Measurements from ENCODE around the gene PSPC1. TPM values are rescaled to one million over a fixed set of nuclear protein-coding genes. Genes with fewer than 3 reads are reported as not detected.
"Not testable (repeated sequence)": the region's sequence is repeated elsewhere in the genome, so short reads cannot be mapped to it uniquely, and the experiment has no call there.

PSPC1 gene
- total RNA-seq, 1 donor, result 104 TPM

DNA sequence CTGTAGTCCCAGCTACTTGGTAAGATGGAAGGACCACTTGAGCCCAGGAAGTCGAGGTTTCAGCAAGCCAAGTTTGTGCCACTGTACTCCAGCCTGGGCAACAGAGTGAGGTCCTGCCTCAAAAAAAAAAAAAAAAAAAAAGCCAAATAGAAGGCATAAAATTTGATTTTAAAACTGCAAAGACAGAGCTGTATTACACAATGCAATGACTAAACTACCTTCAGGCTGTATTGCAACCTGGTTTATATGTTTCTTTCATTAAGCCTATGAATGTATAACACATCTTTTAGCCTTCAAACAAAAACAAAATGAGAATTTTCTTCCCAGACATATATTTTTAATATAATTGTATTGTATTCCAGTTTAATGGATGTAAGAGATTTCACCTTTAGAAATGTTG, 73.7 kb downstream of the PSPC1 start:
- not testable (repeated sequence) for H3K4me1 ChIP-seq (ENCODE audit: insufficient read depth, low read length); H3K27me3 ChIP-seq (ENCODE audit: insufficient read depth, low read length); H3K9me3 ChIP-seq (ENCODE audit: low read depth, low read length); H3K4me3 ChIP-seq (ENCODE audit: low read length)

- H3K27me3 ChIP-seq (ENCODE audit: insufficient read depth, low read length); H3K9me3 ChIP-seq (ENCODE audit: low read depth, low read length); H3K4me1 ChIP-seq (ENCODE audit: insufficient read depth, low read length); H3K4me3 ChIP-seq (ENCODE audit: low read length): not testable (repeated sequence)
These were observed 78.5 kb downstream of the PSPC1 start for GRCh38 chr13:19704256-19704655.

- H3K4me3 ChIP-seq (ENCODE audit: low read length); H3K4me1 ChIP-seq (ENCODE audit: insufficient read depth, low read length); H3K27me3 ChIP-seq (ENCODE audit: insufficient read depth, low read length); H3K9me3 ChIP-seq (ENCODE audit: low read depth, low read length): not testable (repeated sequence)
These were observed 81.1 kb downstream of the PSPC1 start for GRCh38 chr13:19701619-19702018.

GRCh38 chr13:19700963-19701362, 81.8 kb downstream of the PSPC1 start:
- H3K4me1 ChIP-seq (ENCODE audit: insufficient read depth, low read length); H3K4me3 ChIP-seq (ENCODE audit: low read length); H3K27me3 ChIP-seq (ENCODE audit: insufficient read depth, low read length); H3K9me3 ChIP-seq (ENCODE audit: low read depth, low read length): not testable (repeated sequence)

DNA sequence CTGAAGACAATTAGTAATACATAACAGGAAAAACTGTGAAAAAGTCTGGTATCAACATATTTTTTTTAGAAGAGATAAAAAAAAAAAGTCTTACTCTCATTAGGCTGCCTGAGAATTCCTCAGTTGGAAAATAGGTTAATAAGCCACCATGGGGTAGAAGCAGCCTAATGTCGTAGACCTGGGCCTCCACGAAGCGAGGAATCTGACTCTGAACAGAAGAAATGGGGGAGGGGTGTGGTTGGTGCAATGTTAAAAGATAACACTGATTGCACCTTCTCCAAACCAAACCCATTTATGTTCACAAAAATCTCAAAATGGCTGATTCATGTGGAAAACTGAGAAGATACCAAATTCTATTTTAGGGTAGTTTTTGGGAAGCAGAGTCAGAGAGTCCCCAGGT, 86.9 kb downstream of the PSPC1 start:
- Histone ChIP-seq H3K4me3 (ENCODE audit: low read length) (no peak overlapping the region), H3K27me3 (ENCODE audit: insufficient read depth, low read length) (no peaks in the 10 kb centered on the region), H3K4me1 (ENCODE audit: insufficient read depth, low read length) (no peaks in the 10 kb centered on the region), H3K9me3 (ENCODE audit: low read depth, low read length) (no peaks in the 10 kb centered on the region)

DNA sequence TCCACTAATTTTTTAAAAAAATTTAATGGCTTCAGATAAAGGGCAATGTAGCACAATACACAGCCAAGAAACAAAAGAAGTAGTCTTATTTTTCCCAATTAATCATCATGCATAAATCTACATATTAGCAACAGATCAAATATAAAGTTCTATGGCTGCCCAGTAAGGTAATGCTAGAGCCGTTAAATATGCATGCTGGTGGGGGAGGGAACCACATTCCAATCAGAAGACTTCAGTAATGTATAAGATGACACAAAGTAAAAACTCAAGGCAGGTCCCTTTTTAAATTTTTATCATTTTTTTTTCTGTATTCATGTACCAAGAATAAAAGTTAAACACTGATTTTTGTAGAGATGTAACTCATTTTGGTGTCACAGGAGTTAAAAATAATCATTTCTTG, 87.3 kb downstream of the PSPC1 start:
- no peaks in the 10 kb centered on the region for H3K4me1 ChIP-seq (ENCODE audit: insufficient read depth, low read length)
- no peak overlapping the region for H3K4me3 ChIP-seq (ENCODE audit: low read length)
- H3K27me3 ChIP-seq (ENCODE audit: insufficient read depth, low read length), result no peaks in the 10 kb centered on the region
- H3K9me3 ChIP-seq (ENCODE audit: low read depth, low read length), result no peaks in the 10 kb centered on the region

DNA sequence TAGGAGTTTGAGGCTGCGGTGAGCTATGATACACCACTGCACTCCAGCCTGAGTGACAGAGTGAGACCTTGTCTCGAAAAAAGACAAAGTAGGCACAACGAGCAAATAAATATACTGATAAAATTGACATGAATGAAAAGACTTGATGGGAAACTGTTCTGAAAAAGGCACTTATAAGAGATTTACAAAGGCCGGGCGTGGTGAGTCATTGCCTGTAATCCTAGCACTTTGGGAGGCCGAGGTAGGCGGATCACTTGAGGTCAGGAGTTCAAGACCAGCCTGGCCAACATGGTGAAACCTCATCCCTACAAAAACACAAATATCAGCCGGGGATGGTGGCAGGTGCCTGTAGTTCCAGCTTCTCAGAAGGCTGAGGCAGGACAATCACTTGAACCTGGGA, 91.3 kb downstream of the PSPC1 start:
- not testable (repeated sequence) for H3K4me3 ChIP-seq (ENCODE audit: low read length); H3K9me3 ChIP-seq (ENCODE audit: low read depth, low read length); H3K27me3 ChIP-seq (ENCODE audit: insufficient read depth, low read length); H3K4me1 ChIP-seq (ENCODE audit: insufficient read depth, low read length)

GRCh38 chr13:19685437-19685836, 97.3 kb downstream of the PSPC1 start:
- Histone ChIP-seq H3K4me1 (ENCODE audit: insufficient read depth, low read length) (peaks cover 3% of the 10 kb centered on the region), H3K9me3 (ENCODE audit: low read depth, low read length) (no peaks in the 10 kb centered on the region), H3K27me3 (ENCODE audit: insufficient read depth, low read length) (no peaks in the 10 kb centered on the region), H3K4me3 (ENCODE audit: low read length) (no peak overlapping the region)

DNA sequence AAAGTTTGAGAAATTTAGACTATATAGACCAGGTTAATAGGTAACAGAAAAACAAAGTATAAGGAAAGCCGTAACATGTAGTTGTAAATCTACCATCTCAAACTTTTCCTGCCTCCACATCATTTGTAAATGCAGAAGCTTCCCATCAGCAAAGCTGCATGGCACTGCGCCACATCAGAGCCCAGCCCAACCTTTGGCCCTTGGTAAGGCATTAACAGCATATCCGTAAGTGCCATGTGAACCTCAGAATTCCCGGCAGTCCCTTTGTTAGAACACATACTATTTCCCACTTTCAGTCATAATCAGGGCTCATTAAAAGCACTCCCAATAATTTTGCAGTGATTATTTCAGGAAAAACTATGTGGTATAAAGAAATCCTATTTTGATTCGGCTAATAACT, 97.7 kb downstream of the PSPC1 start:
- H3K4me3 ChIP-seq (ENCODE audit: low read length), result no peak overlapping the region

GRCh38 chr13:19681517-19681916, 101.2 kb downstream of the PSPC1 start:
- H3K27me3 ChIP-seq (ENCODE audit: insufficient read depth, low read length), result no peaks in the 10 kb centered on the region
- H3K4me1 ChIP-seq (ENCODE audit: insufficient read depth, low read length), result peaks cover 3% of the 10 kb centered on the region
- no peaks in the 10 kb centered on the region for H3K9me3 ChIP-seq (ENCODE audit: low read depth, low read length)
- no peak overlapping the region for H3K4me3 ChIP-seq (ENCODE audit: low read length)

More for the DNA sequence above, 97.7 kb downstream of the PSPC1 start:
- H3K9me3 ChIP-seq (ENCODE audit: low read depth, low read length), result no peaks in the 10 kb centered on the region
- peaks cover 3% of the 10 kb centered on the region for H3K4me1 ChIP-seq (ENCODE audit: insufficient read depth, low read length)
- H3K27me3 ChIP-seq (ENCODE audit: insufficient read depth, low read length), result no peaks in the 10 kb centered on the region

DNA sequence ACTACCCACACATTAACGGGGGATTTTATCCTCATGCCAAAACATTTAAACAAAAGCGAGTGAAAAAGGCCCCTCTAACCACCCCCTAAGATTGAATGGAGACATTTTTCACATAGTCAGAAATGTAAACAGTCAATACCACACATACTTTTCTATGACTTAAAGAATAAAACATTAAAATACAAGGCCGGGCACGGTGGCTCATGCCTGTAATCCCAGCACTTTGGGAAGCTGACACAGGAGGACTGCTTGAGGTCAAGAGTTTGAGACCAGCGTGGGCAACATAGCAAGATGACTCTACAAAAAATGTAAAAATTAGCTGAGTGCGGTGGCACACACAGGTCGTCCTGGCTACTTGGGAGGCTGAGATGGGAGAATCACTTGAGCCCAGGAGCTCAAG, 102.0 kb downstream of the PSPC1 start:
- H3K4me1 ChIP-seq (ENCODE audit: insufficient read depth, low read length), result peaks cover 3% of the 10 kb centered on the region
- H3K4me3 ChIP-seq (ENCODE audit: low read length), result no peak overlapping the region
- H3K9me3 ChIP-seq (ENCODE audit: low read depth, low read length), result no peaks in the 10 kb centered on the region
- H3K27me3 ChIP-seq (ENCODE audit: insufficient read depth, low read length), result no peaks in the 10 kb centered on the region

DNA sequence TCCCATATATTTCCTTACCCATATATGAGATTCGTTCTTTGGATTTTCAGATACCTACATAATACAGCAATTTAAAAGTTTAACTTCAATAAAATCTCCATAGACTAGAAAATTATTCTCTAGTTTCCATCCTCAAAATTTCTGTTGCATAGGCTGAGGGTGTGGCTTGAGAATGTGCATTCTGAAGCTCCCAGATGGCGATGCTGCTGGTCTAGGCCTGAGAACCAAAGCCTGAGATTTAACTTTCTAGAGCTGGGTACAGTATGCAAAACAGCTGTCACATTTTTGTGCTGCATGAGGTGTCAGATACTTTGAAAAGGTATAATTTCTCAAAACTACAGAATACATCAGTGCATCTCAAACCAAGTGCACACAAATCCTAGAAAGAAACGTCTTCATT, 106.6 kb downstream of the PSPC1 start:
- H3K27me3 ChIP-seq (ENCODE audit: insufficient read depth, low read length), result no peaks in the 10 kb centered on the region
- H3K9me3 ChIP-seq (ENCODE audit: low read depth, low read length), result no peaks in the 10 kb centered on the region
- H3K4me1 ChIP-seq (ENCODE audit: insufficient read depth, low read length), result no peaks in the 10 kb centered on the region
- no peak overlapping the region for H3K4me3 ChIP-seq (ENCODE audit: low read length)

GRCh38 chr13:19674898-19675297, 107.8 kb downstream of the PSPC1 start:
- H3K4me3 ChIP-seq (ENCODE audit: low read length), result no peak overlapping the region
- H3K27me3 ChIP-seq (ENCODE audit: insufficient read depth, low read length), result no peaks in the 10 kb centered on the region
- no peaks in the 10 kb centered on the region for H3K9me3 ChIP-seq (ENCODE audit: low read depth, low read length)
- no peaks in the 10 kb centered on the region for H3K4me1 ChIP-seq (ENCODE audit: insufficient read depth, low read length)

GRCh38 chr13:19673473-19674430, 109.0 kb downstream of the PSPC1 start:
- no peaks in the 10 kb centered on the region for H3K4me1 ChIP-seq (ENCODE audit: insufficient read depth, low read length)
- no peaks in the 10 kb centered on the region for H3K27me3 ChIP-seq (ENCODE audit: insufficient read depth, low read length)
- H3K9me3 ChIP-seq (ENCODE audit: low read depth, low read length), result no peaks in the 10 kb centered on the region
- no peak overlapping the region for H3K4me3 ChIP-seq (ENCODE audit: low read length)

DNA sequence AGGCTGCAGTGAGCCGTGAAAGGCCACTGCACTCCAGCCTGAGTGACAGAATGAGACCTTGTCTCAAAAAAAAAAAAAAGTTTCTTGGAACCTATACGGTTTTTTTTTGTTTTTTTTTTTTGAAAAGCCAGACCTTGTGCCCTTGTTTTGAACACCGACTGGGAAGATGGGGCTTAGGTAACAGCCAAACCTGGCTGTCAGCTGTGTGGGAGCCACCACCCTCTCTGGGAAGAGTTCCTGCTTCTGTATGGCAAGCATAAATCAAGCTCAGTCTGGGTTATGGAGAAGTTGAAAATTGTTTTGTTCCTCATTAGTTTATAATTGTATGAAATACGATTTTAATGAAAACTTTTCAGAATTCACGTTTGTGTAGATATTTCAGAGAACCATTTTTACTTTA, 109.8 kb downstream of the PSPC1 start:
- H3K27me3 ChIP-seq (ENCODE audit: insufficient read depth, low read length), result no peaks in the 10 kb centered on the region
- no peaks in the 10 kb centered on the region for H3K4me1 ChIP-seq (ENCODE audit: insufficient read depth, low read length)
- H3K4me3 ChIP-seq (ENCODE audit: low read length), result no peak overlapping the region
- no peaks in the 10 kb centered on the region for H3K9me3 ChIP-seq (ENCODE audit: low read depth, low read length)

GRCh38 chr13:19670147-19670546, 112.6 kb downstream of the PSPC1 start:
- no peaks in the 10 kb centered on the region for H3K9me3 ChIP-seq (ENCODE audit: low read depth, low read length)
- no peaks in the 10 kb centered on the region for H3K27me3 ChIP-seq (ENCODE audit: insufficient read depth, low read length)
- H3K4me1 ChIP-seq (ENCODE audit: insufficient read depth, low read length), result no peaks in the 10 kb centered on the region
- H3K4me3 ChIP-seq (ENCODE audit: low read length), result no peak overlapping the region

All from mononuclear cell (primary cell).